HepG2 (cell line): ENCODE data around the gene NDUFB11. TPM values are rescaled to one million over a fixed set of nuclear protein-coding genes. Genes with fewer than 3 reads are reported as not detected.
A peak's percentile ranks its signal among the peaks of the same experiment; 100 is the strongest.

Experiments
- ATF2 ChIP-seq: sonication (generic); formaldehyde crosslinking; IDR thresholded peaks from 2 replicates; pipeline ENCODE4 v1.4.0; 2020; ENCODE audit warnings: missing genetic modification reagents
- CENPBD1 ChIP-seq: sonication (generic); formaldehyde crosslinking; IDR thresholded peaks from 2 replicates; pipeline ENCODE4 v1.8.0; 2022; ENCODE audit warnings: missing genetic modification reagents, low read depth, mild to moderate bottlenecking, borderline replicate concordance
- CHCHD3 ChIP-seq: sonication (generic); formaldehyde crosslinking; IDR thresholded peaks from 2 replicates; pipeline ENCODE4 v1.8.0; 2022; ENCODE audit warnings: mild to moderate bottlenecking, missing genetic modification reagents, moderate library complexity
- DNMT3B ChIP-seq: conservative IDR thresholded peaks from 2 replicates; pipeline ENCODE4 v1.6.1; 2016; ENCODE audit warnings: missing biosample characterization, control low read depth
- EHMT2 ChIP-seq: fragments of 200-600 bp; sonication (generic); IDR thresholded peaks from 2 replicates; pipeline ENCODE4 v1.7.0; 2017; ENCODE audit warnings: antibody characterized with exemption, low read depth, low read length, borderline replicate concordance
- ERF ChIP-seq: IDR thresholded peaks from 2 replicates; pipeline ENCODE4 v1.6.1; 2018; ENCODE audit warnings: missing biosample characterization, missing genetic modification reagents
- GABPA ChIP-seq, 2 experiments: IDR thresholded peaks; 2 replicates each; pipeline ENCODE4 v1.6.1; 2011 to 2016; ENCODE audit warnings: low read depth in 2 of 2, low read length in 1 of 2, missing biosample characterization in 1 of 2, missing genetic modification characterization in 1 of 2
- KAT2B ChIP-seq: fragments of 150-350 bp; IDR thresholded peaks from 2 replicates; pipeline ENCODE4 v1.6.1; 2014; ENCODE audit warnings: low read depth, low read length, borderline replicate concordance
- MEIS1 ChIP-seq: sonication (generic); formaldehyde crosslinking; IDR thresholded peaks from 2 replicates; pipeline ENCODE4 v1.9.0; 2021; ENCODE audit warnings: mild to moderate bottlenecking, missing genetic modification reagents, moderate library complexity, borderline replicate concordance
- MTA1 ChIP-seq: sonication (generic); formaldehyde crosslinking; IDR thresholded peaks from 2 replicates; pipeline ENCODE4 v1.4.0; 2020; ENCODE audit warnings: missing genetic modification reagents, mild to moderate bottlenecking, borderline replicate concordance
- MTA3 ChIP-seq: sonication (generic); formaldehyde crosslinking; IDR thresholded peaks from 2 replicates; pipeline ENCODE4 v1.4.0; 2020; ENCODE audit warnings: missing genetic modification reagents
- NR2C2 ChIP-seq: sonication (generic); formaldehyde crosslinking; IDR thresholded peaks from 2 replicates; pipeline ENCODE4 v1.4.0; 2020; ENCODE audit warnings: missing genetic modification reagents, mild to moderate bottlenecking, moderate library complexity, borderline replicate concordance
- ONECUT2 ChIP-seq: sonication (generic); formaldehyde crosslinking; IDR thresholded peaks from 2 replicates; pipeline ENCODE4 v1.4.0; 2020; ENCODE audit warnings: missing genetic modification reagents
- RARG ChIP-seq: sonication (generic); formaldehyde crosslinking; IDR thresholded peaks from 2 replicates; pipeline ENCODE4 v1.4.0; 2020; ENCODE audit warnings: low read depth, mild to moderate bottlenecking, missing genetic modification reagents
- TBP ChIP-seq: sonication (generic); formaldehyde crosslinking; IDR thresholded peaks from 2 replicates; pipeline ENCODE4 v1.5.0; 2020; ENCODE audit warnings: missing genetic modification reagents
- ZFP36L2 ChIP-seq: sonication (generic); formaldehyde crosslinking; IDR thresholded peaks from 2 replicates; pipeline ENCODE4 v1.4.0; 2020; ENCODE audit warnings: missing genetic modification reagents
- ZNF17 ChIP-seq: sonication (generic); formaldehyde crosslinking; IDR thresholded peaks from 2 replicates; pipeline ENCODE4 v1.5.0; 2020; ENCODE audit warnings: mild to moderate bottlenecking, missing genetic modification reagents
- ZNF34 ChIP-seq: sonication (generic); formaldehyde crosslinking; IDR thresholded peaks from 2 replicates; pipeline ENCODE4 v1.4.0; 2020; ENCODE audit warnings: mild to moderate bottlenecking, missing genetic modification reagents, borderline replicate concordance
- ZNF572 ChIP-seq: sonication (generic); formaldehyde crosslinking; IDR thresholded peaks from 2 replicates; pipeline ENCODE4 v1.5.1; 2020; ENCODE audit warnings: mild to moderate bottlenecking, missing genetic modification reagents
- ZNF724P ChIP-seq: sonication (generic); formaldehyde crosslinking; IDR thresholded peaks from 2 replicates; pipeline ENCODE4 v1.8.0; 2022; ENCODE audit warnings: missing genetic modification reagents, borderline replicate concordance
- ZSCAN31 ChIP-seq: sonication (generic); formaldehyde crosslinking; IDR thresholded peaks from 2 replicates; pipeline ENCODE4 v1.5.0; 2020; ENCODE audit warnings: low read depth, mild to moderate bottlenecking, missing genetic modification reagents
- polyA plus RNA-seq, 8 experiments: library from polyadenylated mRNA; depleted of rRNA in 3 of 8; stranded (reverse) in 7 of 8; unstranded in 1 of 8; fragments of >200 nt; fragmentation: Illumina TruSeq in 4 of 8; extraction: Trizol in 4 of 8; gene quantifications; 2 replicates each; pipeline versions ENCODE4 v1.2.1 to v1.2.3, GENCODE V29; 2011 to 2016; ENCODE audit warnings: low read depth in 4 of 8, missing spikeins in 1 of 8, mixed read lengths in 1 of 8; ENCODE audit not compliant: insufficient read depth in 1 of 8
- total RNA-seq, 5 experiments: library from RNA; depleted of rRNA; stranded (reverse); fragments of >200 nt; fragmentation: Illumina TruSeq; extraction: Trizol; gene quantifications; 2 replicates each; pipeline ENCODE4 v1.2.3, GENCODE V29; 2016; ENCODE audit warnings: low read depth in 1 of 5
- TF ChIP-seq, protein P1 (sequence below): sonication (generic); formaldehyde crosslinking; IDR thresholded peaks from 2 replicates; pipeline ENCODE4 v1.4.0; 2020; ENCODE audit warnings: missing genetic modification reagents, borderline replicate concordance
- TF ChIP-seq, protein P2 (sequence below): sonication (generic); formaldehyde crosslinking; IDR thresholded peaks from 2 replicates; pipeline ENCODE4 v1.5.0; 2020; ENCODE audit warnings: missing genetic modification reagents

Gene NDUFB11
- total and polyA plus RNA-seq, 2 of the 13 experiments (the other 11 are each of a cell fraction or from before 2014, with no cell fraction given): 46.6 to 100 TPM

GRCh38 chrX:47193475-47194193 is 49.1 kb upstream of the NDUFB11 start, which contains the start of gene UBA1 (continued):
- TF ChIP-seq CENPBD1 (CRISPR knock-in tag) (no peak), ZFP36L2 (CRISPR knock-in tag) (no peak), ERF (peak; percentile 33; the same call in 1 of the 2 replicates), TBP (CRISPR knock-in tag) (no peak), ATF2 (no peak; the same call in 1 of the 2 replicates), MTA3 (CRISPR knock-in tag) (no peak), KAT2B (no peak), DNMT3B (CRISPR knock-in tag) (no peak), ZNF34 (CRISPR knock-in tag) (no peak), ZNF572 (CRISPR knock-in tag) (no peak), ZNF17 (CRISPR knock-in tag) (no peak), ONECUT2 (CRISPR knock-in tag) (no peak), MEIS1 (CRISPR knock-in tag) (no peak), RARG (CRISPR knock-in tag) (no peak), NR2C2 (0 out of 2 replicates have a peak, but pooled peaks have one; percentile 13), ZNF724P (CRISPR knock-in tag) (no peak), ZSCAN31 (no peak), CHCHD3 (CRISPR knock-in tag) (no peak), EHMT2 (no peak), MTA1 (CRISPR knock-in tag) (no peak), GABPA (IDR thresholded peaks at IDR 0.05; ENCODE audit: low read depth, low read length) (no peak), GABPA (CRISPR knock-in tag; IDR thresholded peaks at IDR 0.05; ENCODE audit: low read depth) (no peak)
- TF ChIP-seq, protein P1, sequence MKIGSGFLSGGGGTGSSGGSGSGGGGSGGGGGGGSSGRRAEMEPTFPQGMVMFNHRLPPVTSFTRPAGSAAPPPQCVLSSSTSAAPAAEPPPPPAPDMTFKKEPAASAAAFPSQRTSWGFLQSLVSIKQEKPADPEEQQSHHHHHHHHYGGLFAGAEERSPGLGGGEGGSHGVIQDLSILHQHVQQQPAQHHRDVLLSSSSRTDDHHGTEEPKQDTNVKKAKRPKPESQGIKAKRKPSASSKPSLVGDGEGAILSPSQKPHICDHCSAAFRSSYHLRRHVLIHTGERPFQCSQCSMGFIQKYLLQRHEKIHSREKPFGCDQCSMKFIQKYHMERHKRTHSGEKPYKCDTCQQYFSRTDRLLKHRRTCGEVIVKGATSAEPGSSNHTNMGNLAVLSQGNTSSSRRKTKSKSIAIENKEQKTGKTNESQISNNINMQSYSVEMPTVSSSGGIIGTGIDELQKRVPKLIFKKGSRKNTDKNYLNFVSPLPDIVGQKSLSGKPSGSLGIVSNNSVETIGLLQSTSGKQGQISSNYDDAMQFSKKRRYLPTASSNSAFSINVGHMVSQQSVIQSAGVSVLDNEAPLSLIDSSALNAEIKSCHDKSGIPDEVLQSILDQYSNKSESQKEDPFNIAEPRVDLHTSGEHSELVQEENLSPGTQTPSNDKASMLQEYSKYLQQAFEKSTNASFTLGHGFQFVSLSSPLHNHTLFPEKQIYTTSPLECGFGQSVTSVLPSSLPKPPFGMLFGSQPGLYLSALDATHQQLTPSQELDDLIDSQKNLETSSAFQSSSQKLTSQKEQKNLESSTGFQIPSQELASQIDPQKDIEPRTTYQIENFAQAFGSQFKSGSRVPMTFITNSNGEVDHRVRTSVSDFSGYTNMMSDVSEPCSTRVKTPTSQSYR (CRISPR knock-in tag): no peak
- TF ChIP-seq, protein P2, sequence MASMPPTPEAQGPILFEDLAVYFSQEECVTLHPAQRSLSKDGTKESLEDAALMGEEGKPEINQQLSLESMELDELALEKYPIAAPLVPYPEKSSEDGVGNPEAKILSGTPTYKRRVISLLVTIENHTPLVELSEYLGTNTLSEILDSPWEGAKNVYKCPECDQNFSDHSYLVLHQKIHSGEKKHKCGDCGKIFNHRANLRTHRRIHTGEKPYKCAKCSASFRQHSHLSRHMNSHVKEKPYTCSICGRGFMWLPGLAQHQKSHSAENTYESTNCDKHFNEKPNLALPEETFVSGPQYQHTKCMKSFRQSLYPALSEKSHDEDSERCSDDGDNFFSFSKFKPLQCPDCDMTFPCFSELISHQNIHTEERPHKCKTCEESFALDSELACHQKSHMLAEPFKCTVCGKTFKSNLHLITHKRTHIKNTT: no peak
